Stimulated activated CD4-positive, alpha-beta T cell treated with anti-CD3 and anti-CD28 coated beads, Interleukin-1b, Interleukin-23, amount 100 ng/mL, for 1 hour (primary cell): ENCODE results near the gene ANO1.

Source experiments
- DNase-seq, 2 donors: peaks; one replicate each; pipeline ENCODE4 v3.0.0-alpha.2; 2020; ENCODE audit warnings: low read depth in 2 of 2

Gene ANO1

DNA sequence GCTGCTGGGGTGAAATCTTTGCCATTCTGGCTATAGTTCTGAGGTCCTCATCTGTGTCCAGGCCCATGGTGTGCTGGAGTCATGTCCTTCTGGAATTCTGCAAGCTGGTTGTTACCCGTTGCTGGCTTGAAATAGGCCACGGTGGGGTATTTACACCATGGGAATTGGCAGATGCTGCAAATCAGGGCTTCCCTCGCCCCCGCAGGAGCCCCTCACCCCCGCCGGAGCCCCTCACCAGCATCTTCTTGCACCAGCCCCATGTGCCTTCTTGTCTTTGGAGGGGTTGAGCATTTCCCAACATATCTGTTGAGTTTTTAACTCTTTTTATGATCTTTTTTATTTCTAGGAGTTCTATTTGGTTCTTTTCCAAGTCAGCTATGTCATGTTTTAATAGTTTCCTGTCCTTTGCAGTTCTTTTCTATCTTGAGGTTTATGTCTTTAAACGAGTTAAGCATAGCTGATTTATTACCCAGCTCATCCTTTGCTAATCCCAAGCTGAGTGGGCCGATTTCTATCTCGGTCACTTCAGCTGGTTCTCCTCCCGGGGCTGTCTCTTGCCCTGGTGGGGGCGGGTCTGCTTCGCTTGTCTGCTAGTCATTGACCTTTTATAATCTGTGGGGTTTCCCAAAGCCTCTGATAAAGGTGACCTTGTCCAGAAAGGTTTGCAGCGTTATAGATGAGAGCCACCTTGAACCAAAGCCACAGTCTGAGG lies 17.6 kb downstream of the ANO1 start:
- no peak for DNase-seq

DNA sequence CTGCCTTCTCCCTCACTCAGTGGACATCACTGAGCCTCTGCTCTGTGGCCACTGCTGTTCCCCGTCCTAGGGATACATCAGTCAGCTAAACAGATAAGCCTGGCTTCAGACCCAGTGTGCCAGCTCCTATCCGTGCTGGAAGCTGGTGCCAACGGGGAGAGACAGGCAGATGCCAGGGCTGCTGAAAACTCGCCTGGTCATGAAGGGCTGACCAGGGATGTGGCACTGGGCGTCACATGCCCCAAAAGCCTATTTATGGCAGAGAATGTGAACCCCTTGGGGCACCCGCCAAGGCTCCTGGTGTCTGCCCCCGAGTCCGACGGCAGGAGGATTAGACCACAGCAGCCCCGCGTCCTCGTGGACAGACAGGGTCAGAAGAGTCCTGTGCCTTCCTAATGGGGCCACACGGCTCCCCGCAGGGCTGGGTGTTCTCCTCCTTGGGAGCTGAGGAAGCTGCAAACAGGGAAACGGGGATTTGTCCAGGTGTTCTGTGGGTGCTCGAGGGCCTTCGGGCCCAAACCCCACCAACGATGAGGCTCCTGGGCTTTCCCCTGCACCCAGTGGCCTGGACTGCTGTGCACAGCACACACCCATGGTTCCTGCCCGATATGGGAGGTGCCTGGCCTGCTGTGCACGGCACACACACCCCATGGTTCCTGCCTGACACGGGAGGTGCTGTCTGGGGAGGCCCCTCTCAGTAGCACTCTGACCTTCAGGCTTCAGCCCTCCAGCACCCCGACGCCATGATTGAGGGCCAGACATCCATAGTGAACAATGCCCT lies 19.9 kb downstream of the ANO1 start:
- DNase-seq = no peak

DNA sequence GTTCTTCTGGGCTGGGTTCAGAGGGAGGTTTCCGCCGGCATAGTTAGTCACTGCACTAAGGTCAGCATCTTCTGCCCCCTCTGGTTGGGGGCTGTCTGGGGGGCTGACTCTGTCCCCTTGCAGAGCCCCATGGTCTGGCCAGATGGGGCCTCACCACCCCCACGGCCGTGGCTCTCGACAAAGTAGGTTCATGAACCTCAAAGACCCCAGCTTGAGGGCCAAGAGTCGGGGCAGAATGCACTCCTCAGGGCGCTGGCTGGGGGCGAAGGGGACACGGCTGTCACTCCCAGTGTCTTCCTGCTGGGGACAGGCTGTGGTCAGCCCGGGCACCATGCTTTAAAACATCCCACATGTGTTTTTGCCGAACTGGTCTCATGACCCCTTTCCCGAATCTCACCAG lies 20.8 kb downstream of the ANO1 start:
- no peak for DNase-seq

DNA sequence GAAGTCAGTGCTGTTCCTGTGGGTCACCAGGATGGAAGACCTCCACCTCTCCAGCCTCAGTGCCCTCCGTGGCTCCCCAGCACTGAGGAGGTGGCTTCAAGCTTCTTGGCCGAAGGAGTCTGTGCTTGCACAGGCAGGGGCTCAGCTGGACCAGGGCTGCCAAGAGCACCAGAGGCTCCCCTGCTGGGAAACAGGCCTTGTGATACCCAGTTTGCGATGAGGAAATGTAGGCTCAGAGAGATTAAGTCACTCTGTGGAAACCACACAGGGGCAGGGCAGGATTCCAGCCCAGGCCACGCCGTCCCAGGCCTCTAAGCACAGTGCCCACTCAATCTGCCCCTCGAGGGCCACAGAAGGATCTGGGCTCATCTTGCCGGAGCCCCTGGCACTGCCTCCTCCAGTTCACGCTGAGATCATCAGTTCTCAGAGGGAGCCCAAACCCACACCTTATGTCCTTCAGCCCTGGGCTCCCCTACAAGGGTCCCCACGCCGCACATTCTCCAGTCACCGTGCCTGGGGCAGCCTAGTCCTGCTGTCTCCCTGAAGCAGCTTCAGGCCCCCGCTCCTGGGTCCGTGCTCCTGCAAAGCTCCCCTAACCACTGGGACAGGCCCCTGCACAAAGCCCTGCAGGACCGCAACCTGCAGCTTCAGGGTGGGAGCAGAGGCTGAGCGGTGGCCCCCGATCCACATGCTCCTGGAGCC lies 21.6 kb downstream of the ANO1 start:
- DNase-seq = no peak

DNA sequence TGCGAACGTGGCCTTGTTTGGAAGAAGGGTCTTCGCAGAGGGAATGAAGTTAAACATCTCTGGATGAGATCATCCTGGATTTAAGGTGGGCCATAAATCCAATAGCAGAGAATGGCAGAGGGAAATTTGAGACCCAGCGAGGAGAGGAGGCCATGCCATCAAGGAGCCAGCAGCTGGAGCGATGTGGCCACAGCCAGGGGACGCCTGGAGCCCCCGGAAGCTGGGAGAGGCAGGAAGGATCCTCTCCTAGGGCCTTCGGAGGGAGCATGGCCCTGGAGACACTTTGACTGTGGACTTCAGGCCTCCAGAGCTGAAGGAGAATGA lies 22.1 kb downstream of the ANO1 start:
- no peak for DNase-seq

DNA sequence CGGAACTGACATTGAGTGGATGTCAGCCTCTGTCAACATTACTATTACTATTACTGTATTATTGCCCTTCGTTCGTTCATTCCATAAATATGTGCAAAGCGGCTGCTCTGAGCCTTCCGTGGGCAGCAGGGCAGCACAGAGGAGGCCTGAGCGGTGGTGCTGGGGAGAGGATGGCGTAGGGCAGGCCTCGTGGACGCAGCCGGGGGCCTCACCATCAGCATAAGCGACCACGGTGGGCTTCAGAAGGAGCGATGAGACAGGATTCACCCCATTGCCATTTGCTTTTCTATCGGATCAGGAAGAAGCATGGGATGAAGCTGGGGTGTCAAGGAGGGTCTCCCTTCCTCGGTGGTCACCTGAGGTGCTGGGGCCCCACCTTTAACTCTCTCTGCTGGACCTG lies 22.7 kb downstream of the ANO1 start:
- no peak for DNase-seq

DNA sequence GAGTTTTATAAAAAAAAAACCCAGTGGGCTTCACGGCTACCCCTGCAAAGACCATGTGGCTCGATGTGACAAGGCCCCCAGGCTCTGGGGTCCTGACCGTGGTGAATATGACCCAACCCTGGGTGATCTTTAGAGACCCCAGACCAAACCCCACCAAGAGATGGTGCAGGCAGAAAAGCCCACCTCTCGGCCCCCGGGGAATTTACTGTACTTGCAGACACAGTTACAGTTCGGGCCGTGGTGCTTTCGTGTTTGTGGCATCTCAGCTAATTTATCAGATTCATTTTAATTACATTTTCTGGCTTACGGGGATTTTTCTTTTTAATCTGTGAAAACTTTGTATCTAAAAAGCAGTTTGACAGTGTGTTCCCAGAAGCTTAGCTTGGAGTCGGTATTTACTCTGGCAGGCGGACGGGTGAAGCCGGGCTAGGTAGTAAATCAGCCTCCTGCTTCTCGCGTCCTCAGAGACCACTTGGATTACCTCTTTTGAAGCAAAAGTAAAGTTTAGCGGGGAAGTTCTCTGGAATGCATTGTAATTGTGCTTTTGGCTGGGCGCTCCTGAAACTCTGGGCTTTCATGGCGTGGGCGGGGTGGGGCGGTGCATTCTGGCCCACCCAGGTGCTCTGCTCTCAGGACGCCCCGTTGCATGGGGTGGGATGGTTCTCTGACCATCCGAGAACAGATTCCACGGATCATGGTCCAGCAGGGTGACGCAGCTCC lies 25.3 kb downstream of the ANO1 start:
- DNase-seq = no peak

DNA sequence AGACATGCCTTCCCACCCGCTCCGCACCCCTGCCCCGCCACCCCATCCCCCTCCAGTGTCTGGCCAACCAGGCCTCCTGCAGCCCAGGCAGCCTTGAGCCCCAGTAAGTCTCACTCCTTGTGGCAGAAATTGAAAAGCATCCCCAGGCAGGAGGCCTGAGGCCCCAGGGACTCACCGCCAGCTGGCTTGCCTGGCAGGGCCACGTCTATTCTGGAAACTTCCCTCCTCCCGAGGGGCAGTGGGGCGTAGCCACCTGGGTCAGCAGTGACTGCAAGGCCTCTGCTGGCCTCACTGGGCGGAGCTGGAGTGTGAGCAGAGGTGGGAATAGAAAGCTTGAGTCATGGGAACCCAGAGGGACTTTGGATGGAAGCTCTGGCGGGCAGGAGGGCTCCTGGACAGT lies 26.3 kb downstream of the ANO1 start:
- no peak for DNase-seq

DNA sequence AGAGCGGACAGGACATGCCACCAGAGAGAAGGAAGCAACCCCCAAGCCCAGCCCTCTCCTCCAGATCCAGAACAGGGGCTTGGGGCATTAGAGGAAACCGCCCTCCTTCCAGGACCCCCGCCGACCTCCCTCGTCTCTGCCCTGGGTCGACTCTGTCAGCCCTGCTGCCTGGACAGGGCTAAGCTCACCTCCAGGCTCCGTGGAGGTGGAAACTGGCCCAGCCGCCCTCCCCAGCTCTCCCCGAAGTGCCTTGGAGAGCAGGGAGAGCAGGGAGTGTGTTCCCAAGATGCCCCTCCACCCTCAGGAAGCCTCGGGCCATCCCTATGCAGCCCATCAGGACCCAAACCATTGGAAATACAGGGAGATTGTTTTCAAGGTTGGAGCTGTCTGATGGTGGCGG lies 26.8 kb downstream of the ANO1 start:
- no peak for DNase-seq

DNA sequence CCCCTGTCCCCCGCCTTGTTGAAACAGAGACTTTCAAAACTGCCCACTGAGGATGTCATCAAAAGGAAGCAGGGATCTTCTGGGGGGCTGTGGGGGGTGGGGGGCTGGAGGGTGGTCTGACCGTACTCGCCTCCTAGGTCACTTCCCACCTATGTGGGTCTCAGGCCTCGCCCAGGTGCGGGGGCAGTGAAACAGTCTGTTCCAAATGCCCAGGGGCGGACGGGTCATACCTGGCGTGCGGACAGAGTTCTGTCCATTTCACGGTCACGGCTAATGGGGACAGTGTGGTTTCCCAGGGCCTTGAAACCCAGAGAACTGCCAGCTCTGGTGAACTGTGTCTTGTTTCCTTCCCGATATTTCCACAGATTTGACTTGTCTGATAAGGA lies 27.2 kb downstream of the ANO1 start:
- DNase-seq = no peak

DNA sequence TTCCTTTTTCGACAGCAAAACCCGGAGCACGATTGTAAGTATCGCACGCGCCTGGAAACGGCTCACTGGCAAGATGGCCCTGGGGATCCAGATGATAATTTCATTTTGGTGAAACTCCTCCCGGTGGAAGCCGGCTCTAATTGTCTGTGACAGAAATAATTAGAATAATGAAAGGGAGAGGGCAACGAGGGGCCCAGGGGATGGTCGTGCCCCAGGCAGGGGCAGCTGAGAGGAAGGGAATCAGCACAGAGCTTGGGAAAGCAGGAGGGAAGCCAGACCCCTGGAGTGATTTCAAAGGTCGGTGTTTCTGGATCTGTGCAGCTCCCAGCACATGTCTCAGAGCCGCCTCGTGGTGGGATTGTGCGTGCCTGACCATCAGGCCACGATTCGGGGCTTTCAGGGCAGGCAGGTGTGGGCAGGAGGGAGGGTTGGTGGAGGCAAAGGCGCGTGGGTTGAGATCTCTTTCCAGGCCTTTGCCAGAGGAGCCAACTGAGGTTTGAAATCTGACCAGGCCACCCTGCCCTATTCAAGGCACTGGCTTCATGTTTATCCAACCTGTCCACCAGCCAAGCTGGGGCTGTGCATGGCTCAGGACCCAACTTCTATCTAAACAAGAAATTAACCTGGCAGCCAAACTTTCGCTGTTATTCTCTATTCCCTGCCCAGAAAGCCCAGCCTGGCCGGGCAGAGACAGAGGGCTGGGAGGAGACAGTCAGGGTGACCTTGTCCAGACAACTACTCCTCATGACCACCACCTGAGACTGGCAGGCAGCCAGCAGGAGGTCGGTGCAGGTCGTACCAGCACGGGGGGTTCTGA lies 27.8 kb downstream of the ANO1 start:
- DNase-seq = no peak

DNA sequence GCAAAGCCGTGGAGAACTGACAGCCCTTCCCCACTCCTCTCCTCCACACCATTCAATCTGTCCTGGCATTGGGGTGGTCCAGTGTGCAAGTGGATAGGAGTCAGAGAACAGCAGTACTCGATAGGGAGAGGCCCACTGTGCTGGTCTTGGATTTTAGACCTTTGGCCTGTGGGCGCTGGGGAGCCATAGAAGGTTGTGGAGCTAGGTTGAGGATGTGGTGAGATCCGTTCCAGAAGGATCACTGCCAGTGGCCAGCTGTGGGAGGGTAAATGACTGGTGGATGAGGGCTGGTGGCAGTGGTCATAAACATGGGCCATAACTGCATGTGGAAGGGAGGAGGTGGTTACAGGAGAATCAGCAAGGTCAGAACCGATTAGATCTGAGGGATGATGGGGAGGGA lies 28.6 kb downstream of the ANO1 start:
- DNase-seq = no peak

DNA sequence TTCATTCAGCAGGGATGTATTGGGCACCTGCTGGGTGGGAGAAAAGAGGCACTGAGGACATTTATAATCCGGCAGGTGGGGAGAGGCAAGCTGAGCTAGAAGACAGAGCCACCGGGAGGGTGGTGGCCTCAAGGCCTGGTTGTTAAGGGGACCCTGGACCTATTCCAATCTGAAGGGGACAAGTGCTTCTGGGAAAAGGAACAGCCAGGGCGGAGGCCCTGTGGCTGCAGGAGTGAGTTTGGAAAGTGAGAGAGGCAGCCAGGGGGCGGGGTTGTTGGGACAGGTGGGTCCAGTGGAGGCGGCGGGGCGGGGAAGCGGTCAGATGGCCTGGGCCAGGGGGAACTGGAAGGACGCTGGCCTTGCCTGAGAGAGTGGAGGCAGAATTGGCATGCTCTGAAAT lies 29.1 kb downstream of the ANO1 start:
- DNase-seq = no peak

DNA sequence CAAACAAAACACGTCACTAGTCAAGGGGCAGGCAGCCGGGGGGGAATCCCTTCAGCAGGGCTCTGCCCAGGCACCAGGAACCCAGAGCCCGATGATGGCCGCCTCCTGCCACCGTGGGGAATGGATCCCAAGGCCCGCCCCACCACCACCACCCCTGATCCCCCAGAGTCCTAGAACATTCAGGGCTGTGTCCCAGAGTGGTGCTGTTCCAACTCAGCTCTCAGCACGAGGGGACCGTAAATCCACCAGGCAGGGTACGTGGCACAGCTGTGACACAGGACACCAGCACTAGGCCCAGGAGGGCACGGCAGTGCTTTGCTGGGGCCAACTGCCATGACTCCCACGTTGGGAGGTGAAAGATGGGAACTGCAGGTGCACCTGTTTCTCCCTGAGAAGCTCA lies 29.6 kb downstream of the ANO1 start:
- DNase-seq = no peak

DNA sequence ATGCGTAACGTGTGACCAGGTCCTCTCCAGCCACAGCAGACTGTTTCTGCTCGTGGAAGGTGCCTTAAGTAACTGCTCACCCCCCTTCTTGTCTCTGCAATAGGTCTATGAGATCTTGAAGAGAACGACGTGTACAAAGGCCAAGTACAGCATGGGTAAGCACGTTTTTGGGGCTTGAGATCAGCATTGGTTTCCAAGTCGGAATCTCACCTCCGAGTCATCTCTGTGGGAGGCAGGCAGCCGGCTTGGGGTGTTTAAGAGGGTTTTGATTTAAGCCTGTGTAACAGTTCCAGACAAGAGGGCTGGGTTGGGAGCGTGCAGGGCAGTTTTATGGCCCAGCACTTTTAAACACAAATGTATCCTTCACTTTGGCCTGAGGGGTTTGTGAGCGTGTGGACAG lies 30.1 kb downstream of the ANO1 start:
- no peak for DNase-seq

DNA sequence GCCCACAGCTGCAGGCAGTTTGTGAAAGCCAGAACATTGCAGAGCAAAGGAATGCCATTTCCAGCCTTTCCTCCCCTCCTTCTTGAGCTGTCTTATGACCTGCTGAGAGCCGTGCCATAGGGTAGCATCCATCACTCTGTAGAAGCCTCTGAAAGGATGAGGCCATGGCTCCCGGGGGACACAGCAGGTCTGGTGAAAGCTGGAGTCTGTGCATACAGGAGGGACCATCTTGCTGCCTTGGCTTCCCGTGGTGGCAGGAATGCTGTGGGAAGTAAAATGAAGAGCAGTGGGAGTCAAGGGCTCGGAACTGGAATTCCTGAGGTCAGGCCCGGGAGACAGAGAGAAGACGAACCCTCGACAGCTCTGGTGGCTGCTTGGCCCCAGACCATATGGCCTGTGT lies 30.9 kb downstream of the ANO1 start:
- no peak for DNase-seq

DNA sequence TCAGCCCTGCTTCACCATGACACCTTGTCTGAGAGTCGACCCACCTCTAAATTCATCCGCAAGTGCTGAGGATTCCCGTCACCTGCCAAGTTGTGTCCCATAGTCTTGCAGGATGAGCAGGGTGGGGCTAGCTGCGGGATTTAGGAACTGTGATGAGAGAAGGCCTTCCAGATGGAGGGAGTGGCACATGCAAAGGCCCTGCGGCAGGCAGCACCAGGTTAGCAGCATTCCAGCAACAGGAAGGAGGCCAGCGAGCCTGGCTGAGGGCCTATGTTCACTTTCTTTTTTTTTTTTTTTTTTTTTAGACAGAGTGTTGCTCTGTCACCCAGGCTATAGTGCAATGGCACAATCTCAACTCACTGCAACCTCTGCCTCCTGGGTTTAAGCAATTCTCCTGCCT lies 31.8 kb downstream of the ANO1 start:
- DNase-seq = no peak

DNA sequence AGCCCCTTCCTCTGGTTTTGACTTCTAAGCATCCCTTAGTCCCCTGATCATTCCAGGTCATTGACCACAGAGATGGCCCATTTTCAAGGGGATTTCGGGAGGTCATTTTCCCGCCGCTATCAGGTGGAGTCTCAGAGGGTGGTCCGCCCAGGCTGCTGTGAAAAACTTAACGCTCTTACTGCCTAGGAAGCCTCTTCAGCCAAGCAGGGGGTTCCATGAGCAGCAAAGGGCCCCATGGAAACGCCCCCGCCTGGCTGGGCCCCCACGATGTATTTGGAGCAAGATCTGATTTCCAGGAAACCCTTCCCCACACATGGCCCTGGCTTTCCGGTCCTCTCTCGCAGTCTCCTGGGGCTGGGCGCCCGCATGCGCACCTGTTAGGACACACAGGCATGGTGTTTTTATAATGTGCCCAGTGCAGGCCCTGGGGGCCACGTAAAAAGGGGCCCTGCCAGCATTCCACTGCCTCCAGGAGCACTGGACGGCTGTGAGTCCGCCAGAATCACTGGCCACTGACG lies 32.5 kb downstream of the ANO1 start:
- DNase-seq = no peak

DNA sequence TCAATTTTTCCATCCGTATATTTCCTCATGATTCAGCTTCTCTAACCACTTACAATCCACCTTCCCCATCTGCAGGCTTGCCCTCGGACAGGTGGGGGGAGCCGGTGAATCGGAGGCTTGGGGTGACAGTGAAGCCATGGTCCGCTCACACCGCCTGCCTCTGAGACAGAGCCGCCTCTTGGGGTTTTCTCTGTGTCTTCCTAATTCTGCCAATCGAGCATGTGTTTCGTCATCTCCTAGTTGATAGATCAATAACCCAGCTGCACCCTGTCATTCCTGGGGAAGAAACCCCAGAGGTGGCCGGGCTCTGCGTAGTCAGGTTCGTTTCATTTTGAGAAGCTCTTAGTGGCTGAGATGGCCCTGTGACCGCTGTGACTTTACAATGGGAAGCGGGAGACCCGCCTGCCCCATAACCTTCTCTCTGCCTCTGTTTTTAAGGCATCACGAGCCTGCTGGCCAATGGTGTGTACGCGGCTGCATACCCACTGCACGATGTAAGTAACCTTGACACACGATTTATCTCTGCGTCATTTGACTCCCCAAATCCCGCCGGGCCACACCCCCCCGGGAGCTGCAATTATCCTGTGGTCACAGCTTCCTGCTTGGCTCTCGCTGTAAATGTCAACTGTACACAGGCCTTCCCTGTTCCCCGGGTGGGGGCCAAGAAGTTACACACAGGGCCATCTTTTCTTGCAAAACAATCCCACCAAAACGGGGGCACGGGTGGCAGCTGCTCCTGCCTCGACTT lies 33.3 kb downstream of the ANO1 start:
- DNase-seq = no peak

DNA sequence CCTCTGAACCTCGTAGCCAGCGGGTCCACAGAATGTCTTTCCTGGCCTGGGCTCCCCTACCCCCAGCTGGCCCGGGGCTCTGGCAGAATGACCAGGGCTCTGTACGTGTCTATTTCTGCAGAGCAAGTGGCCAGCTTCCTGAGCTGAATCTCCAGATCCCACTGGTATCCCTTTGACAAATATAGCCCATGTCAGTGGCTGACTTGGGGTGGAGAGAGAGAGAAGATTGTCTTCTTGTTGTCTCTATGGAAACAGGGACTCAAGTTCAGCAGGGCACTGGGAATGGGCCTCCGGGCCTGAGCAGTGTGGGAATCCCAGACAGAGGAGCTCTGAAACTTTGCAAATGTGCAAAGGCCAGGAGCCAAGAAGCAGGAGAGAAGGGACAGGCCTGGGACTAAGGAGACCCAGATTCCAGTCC lies 33.9 kb downstream of the ANO1 start:
- DNase-seq = no peak

DNA sequence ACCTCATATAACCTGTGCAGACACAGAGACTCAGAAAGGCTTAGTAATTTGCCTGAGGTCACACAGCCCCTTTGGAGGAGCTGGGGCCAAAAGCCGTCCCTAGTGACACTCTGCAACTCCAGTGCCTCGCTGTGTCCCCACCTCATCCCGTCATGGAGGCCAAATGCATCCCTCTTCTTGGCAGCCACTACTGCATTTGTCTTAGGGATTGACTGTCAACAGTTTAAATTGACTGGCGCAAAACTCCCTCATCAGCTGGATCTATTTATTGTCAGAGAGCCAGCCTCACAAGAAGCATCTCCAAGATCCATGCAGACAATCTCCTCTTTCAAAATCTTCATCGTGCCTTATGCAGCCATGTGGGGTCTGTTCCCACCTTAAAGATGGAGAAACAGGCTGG lies 35.7 kb downstream of the ANO1 start:
- no peak for DNase-seq
